ENCODE data around the gene SOX3. TPM values are rescaled to one million over a fixed set of nuclear protein-coding genes. Genes with fewer than 3 reads are reported as not detected.

The SOX3 gene
- total and polyA plus RNA-seq, 2 donors from 2014 or later: not detected

DNA sequence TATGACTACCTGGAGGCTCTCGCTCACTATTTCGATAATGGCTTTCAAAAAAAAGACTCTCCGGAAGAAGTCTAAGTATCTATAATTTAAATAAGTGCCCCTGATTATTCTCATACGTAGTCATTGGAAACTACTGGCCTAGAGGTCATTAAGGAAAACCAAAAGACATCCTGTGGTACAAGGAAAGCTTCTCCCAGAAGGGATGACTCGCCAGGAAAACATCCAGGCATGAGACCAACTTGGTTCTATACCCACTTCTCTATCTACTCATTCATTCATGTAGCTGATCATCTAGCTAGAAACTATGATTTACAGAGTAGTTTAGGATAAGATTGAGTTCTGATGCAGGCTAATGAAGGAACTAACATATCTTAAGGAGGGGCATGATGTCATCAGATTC lies 37.7 kb downstream of the SOX3 start:
- Histone ChIP-seq H3K9ac (ENCODE audit: low read length in 3 of 3) (no peak overlapping the region), H3K27ac (ENCODE audit: low read depth in 2 of 2, low read length in 2 of 2) (no peak overlapping the region), H3K27me3 (ENCODE audit: control insufficient read depth, insufficient read depth, low read length) (no peaks in the 10 kb centered on the region), H3K4me3 (ENCODE audit: low read length in 3 of 3) (no peak overlapping the region), H3K9me3 (ENCODE audit: control insufficient read depth in 2 of 3, insufficient read depth in 1 of 3, low read length in 3 of 3) (no peaks in the 10 kb centered on the region), H3K36me3 (ENCODE audit: control insufficient read depth in 2 of 3, insufficient read depth in 3 of 3, low read length in 3 of 3) (no peaks in the 10 kb centered on the region), H3K4me1 (ENCODE audit: control insufficient read depth in 2 of 3, insufficient read depth in 2 of 3, low read depth in 1 of 3, low read length in 3 of 3) (no peaks in the 10 kb centered on the region)
- TF ChIP-seq, protein P1, sequence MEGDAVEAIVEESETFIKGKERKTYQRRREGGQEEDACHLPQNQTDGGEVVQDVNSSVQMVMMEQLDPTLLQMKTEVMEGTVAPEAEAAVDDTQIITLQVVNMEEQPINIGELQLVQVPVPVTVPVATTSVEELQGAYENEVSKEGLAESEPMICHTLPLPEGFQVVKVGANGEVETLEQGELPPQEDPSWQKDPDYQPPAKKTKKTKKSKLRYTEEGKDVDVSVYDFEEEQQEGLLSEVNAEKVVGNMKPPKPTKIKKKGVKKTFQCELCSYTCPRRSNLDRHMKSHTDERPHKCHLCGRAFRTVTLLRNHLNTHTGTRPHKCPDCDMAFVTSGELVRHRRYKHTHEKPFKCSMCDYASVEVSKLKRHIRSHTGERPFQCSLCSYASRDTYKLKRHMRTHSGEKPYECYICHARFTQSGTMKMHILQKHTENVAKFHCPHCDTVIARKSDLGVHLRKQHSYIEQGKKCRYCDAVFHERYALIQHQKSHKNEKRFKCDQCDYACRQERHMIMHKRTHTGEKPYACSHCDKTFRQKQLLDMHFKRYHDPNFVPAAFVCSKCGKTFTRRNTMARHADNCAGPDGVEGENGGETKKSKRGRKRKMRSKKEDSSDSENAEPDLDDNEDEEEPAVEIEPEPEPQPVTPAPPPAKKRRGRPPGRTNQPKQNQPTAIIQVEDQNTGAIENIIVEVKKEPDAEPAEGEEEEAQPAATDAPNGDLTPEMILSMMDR (IDR thresholded peaks at IDR 0.05; ENCODE audit: borderline replicate concordance, extremely low read depth, insufficient read depth): no peak
- DNase-seq: no peak
- intact Hi-C loops (cut with DNase I): no loop called here
- no peak for FAIRE-seq

Other genes with a start within 250 kb of the SOX3 start
- gene LINC00632, start 204.7 kb upstream of the SOX3 start, total RNA-seq: 45.9 TPM
- gene LINC00632, start 204.7 kb upstream of the SOX3 start, polyA plus RNA-seq (ENCODE audit: insufficient read depth, low read depth, low replicate concordance): 0.67 TPM

Data from kidney (tissue), 14 donors.